GM10248 (cell line): ENCODE data around the gene UMODL1.

Experiments
- CTCF ChIA-PET: fragments of 300-600 bp; sonication (Branson Sonifier 250); formaldehyde crosslinking; extraction: SDS; loops from one replicate; lab custom pipeline; 2021; ENCODE audit warnings: antibody characterized with exemption; lab: Yijun Ruan, JAX
- POLR2A ChIA-PET: fragments of 350-650 bp; sonication (Branson Sonifier 250); formaldehyde crosslinking; extraction: SDS; loops from one replicate; lab custom pipeline; 2020; ENCODE audit warnings: antibody characterized with exemption; lab: Yijun Ruan, JAX
- DNase-seq: peaks from one replicate; pipeline ENCODE4 v3.0.0; 2012; ENCODE audit errors: extremely low spot score
- TF ChIP-seq, protein P1 (sequence below): IDR thresholded peaks from 2 replicates; pipeline ENCODE4 v1.5.1; 2012; ENCODE audit warnings: mild to moderate bottlenecking, low read depth; ENCODE audit errors: extremely low read depth, missing control alignments, control extremely low read depth

Gene UMODL1

DNA sequence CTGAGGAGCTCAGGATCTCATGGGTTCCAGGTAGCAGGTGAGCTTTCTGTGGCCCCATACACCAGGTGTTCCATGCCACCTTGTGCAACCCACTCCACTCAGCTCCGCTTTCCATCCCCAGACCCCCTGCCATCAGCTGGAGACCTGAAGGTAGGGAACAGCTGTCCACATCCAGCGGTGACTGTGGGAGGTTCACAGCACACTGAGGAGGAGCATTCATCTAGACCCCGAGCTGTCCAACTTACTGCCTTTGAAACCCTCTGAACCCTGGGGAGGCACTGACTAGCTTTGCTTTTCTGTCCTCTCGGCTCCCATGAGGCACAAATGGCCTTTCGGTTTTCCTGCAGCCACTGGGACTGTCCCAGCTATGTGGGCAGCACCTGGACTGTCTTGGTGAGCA is 119.9 kb downstream of the UMODL1 start:
- ChIA-PET POLR2A (no interaction called here), CTCF (interaction anchor here (0.6 to 2.3 kb wide), 6 partner anchors 10 to 146 kb away, joined by 3 to 8 read pairs (median 4); no protein-coding TSS in a partner anchor)
- no peak for DNase-seq
- TF ChIP-seq, protein P1, sequence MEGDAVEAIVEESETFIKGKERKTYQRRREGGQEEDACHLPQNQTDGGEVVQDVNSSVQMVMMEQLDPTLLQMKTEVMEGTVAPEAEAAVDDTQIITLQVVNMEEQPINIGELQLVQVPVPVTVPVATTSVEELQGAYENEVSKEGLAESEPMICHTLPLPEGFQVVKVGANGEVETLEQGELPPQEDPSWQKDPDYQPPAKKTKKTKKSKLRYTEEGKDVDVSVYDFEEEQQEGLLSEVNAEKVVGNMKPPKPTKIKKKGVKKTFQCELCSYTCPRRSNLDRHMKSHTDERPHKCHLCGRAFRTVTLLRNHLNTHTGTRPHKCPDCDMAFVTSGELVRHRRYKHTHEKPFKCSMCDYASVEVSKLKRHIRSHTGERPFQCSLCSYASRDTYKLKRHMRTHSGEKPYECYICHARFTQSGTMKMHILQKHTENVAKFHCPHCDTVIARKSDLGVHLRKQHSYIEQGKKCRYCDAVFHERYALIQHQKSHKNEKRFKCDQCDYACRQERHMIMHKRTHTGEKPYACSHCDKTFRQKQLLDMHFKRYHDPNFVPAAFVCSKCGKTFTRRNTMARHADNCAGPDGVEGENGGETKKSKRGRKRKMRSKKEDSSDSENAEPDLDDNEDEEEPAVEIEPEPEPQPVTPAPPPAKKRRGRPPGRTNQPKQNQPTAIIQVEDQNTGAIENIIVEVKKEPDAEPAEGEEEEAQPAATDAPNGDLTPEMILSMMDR: no peak

DNA sequence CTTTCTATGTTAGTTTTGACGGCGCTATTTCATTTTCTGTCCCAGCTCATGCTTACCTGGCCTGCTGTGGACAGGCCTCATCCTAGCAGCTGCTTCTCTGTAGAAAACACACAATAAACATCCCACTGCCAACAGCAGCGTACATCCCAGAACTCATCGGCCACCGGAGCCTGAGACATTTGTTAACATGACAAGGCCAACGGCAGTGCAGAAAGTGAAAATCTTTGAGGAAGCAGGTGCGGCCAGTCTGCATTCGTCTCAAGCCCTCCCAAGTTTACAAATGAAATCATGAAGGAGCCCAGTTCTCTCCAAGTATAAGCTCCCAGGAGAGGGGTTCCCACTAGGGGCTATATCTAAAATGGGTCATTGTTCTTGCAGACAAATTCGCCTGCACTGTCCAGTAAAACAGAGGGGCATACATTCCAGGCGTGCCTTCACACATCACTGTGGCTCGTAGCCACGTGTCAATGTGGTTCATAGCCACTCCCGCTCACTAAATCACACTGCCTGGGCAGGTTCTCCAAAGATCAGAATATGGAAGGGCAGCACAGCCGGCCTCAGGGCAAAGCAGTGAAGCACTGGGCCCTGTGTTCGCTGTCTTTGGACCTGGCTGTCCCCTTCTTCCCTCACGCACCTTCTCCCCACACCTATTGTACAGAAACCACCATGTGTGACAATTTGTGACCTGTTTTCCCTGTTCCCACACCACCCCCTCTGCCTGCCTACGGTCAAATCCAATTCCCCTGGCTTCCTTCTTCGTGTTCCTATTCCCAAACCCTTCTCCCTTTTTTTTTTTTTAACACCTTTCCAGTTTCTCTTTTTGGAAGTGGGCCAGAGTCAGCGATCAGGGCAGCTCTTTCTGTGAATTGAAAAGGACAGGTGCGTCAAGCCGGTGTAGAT is 120.8 kb downstream of the UMODL1 start:
- no peak for DNase-seq
- CTCF ChIA-PET: interaction anchor here (1.1 to 2.3 kb wide), 4 partner anchors 9 to 67 kb away, joined by 3 to 8 read pairs (median 4); no protein-coding TSS in a partner anchor
- TF ChIP-seq, protein P1: no peak
- POLR2A ChIA-PET: no interaction called here
